ENCODE measurements around the gene BTBD17.

BTBD17 gene

DNA sequence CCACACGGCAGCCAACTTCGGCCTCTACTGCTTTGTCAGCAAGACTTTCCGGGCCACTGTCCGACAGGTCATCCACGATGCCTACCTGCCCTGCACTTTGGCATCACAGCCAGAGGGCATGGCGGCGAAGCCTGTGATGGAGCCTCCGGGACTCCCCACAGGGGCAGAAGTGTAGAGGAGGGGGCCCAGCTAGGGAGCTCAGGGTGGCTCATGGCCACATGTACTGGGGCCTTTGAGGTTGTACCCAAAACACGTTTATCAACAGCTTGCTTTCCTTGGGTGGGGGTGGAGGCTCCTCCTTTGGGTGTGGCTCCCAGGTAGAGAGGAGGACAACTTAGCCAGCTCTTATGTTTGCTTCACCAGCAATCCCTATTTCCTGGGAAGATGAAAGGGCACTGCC lies 10.8 kb upstream of the BTBD17 start:
- CTCF ChIA-PET, result interaction anchor here (1.0 kb wide), 1 partner anchor 85 kb away, joined by 4 read pairs; no protein-coding TSS in a partner anchor
- no peak for DNase-seq (ENCODE audit: low read depth, low spot score)
- TF ChIP-seq CTCF (IDR thresholded peaks at IDR 0.05; ENCODE audit: insufficient read depth, low read length, missing control alignments), result no peak
- POLR2A ChIA-PET, result no interaction called here
- H3K4me3 ChIP-seq (ENCODE audit: low read depth, low read length), result no peak overlapping the region

GRCh38 chr17:74371653-74372147 lies 10.0 kb upstream of the BTBD17 start:
- DNase-seq (ENCODE audit: low read depth, low spot score), result no peak
- ChIA-PET CTCF (interaction anchor here (1.7 kb wide), 1 partner anchor 86 kb away, joined by 12 read pairs; no protein-coding TSS in a partner anchor), POLR2A (no interaction called here)
- no peak for TF ChIP-seq CTCF (IDR thresholded peaks at IDR 0.05; ENCODE audit: insufficient read depth, low read length, missing control alignments)
- no peak overlapping the region for H3K4me3 ChIP-seq (ENCODE audit: low read depth, low read length)

GRCh38 chr17:74369665-74370490 lies 8.2 kb upstream of the BTBD17 start:
- CTCF ChIA-PET, result interaction anchor here (1.0 to 9.4 kb wide), 6 partner anchors 9 to 87 kb away, joined by 3 to 79 read pairs (median 8); no protein-coding TSS in a partner anchor
- DNase-seq (ENCODE audit: low read depth, low spot score), result no peak
- H3K4me3 ChIP-seq (ENCODE audit: low read depth, low read length), result no peak overlapping the region
- POLR2A ChIA-PET, result no interaction called here
- TF ChIP-seq CTCF (IDR thresholded peaks at IDR 0.05; ENCODE audit: insufficient read depth, low read length, missing control alignments), result no peak

DNA sequence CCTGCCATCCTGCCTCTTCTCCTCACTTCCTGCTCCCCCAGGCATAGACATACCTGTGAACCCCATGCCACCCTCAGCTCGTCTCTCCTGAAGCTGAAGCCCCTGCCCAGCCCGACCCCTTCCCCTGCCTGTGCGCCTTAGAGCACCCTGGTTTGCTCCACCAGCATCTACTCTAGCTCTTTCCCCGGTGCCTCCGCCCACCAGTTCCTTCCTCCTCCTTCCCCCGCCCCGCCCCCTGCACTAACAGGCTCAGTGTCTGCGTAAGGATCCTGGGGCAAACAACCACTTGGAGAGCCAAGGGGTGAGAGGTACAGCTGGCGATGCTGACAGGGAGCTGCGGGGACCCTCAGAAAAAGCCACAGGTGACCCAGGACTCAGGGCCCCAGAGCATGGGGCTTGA lies 7.6 kb upstream of the BTBD17 start:
- DNase-seq (ENCODE audit: low read depth, low spot score), result no peak
- TF ChIP-seq CTCF (IDR thresholded peaks at IDR 0.05; ENCODE audit: insufficient read depth, low read length, missing control alignments), result no peak
- ChIA-PET POLR2A (no interaction called here), CTCF (interaction anchor here (1.2 to 9.4 kb wide), 8 partner anchors 8 to 133 kb away, joined by 3 to 79 read pairs (median 4); no protein-coding TSS in a partner anchor)
- no peak overlapping the region for H3K4me3 ChIP-seq (ENCODE audit: low read depth, low read length)

DNA sequence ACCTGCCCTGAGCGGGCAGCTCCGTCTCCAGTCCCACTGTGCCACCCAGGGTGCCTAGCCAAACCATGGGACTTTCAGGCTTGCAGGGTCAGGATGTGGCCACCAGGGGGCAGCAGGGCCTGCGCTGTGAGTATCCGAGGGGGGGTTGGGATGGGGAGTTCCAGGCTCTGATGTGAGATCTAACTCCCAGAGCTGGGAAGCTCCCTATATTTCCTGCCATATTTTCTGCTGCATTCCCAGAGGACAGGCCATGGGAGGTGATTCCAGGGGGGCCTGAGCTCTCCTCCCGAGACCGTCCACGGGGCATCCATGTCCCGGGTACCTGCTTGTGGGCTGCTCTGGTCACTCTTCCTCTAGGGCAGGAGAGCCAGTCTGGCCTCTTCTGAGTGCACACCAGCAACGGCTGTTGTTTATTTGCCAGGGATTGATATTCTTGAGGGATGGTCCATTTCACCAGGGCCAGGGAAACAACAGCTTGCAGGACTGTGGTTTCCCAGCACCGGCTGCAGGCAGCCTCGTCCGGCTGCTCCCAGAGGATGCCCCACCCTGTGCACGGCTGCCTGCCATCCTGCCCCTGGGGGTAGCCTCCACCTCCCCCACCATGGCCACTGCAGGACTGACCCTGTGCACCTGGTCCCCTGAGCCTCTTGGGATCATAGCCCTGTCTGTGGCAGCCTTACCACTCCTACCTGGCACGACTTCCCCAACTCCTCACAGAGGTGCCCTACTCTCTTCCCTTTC lies 6.8 kb upstream of the BTBD17 start:
- ChIA-PET POLR2A (no interaction called here), CTCF (interaction anchor here (0.9 to 9.4 kb wide), 29 partner anchors 9 to 535 kb away, joined by 3 to 79 read pairs (median 4); no protein-coding TSS in a partner anchor)
- H3K4me3 ChIP-seq (ENCODE audit: low read depth, low read length), result no peak overlapping the region
- no peak for DNase-seq (ENCODE audit: low read depth, low spot score)
- peak; percentile 92 for TF ChIP-seq CTCF (IDR thresholded peaks at IDR 0.05; ENCODE audit: insufficient read depth, low read length, missing control alignments)

GRCh38 chr17:74367206-74367605 lies 5.5 kb upstream of the BTBD17 start, which contains the start of gene GPR142:
Gene GPR142, plus strand, starts transcription at chr17:74367506. Its CDS starts 2,035 bp downstream, at chr17:74369541.
- CTCF ChIA-PET, result interaction anchor here (0.8 to 9.4 kb wide), 24 partner anchors 8 to 237 kb away, joined by 3 to 79 read pairs (median 4); no protein-coding TSS in a partner anchor
- POLR2A ChIA-PET, result no interaction called here
- no peak for DNase-seq (ENCODE audit: low read depth, low spot score)
- H3K4me3 ChIP-seq (ENCODE audit: low read depth, low read length), result no peak within 1 kb of the TSS
- TF ChIP-seq CTCF (IDR thresholded peaks at IDR 0.05; ENCODE audit: insufficient read depth, low read length, missing control alignments), result no peak

Measured in AG04449 (cell line).